Parathyroid adenoma (tissue), 2 donors: ENCODE results near the gene HLF.

ENCODE experiments used
- H2AFZ ChIP-seq: fragments of 300-600 bp; sonication (generic); one replicate; pipeline ENCODE4 v1.7.0; 2017; ENCODE audit warnings: antibody characterized with exemption, mild to moderate bottlenecking
- H3K27ac ChIP-seq: fragments of 300-600 bp; sonication (generic); one replicate; pipeline ENCODE4 v1.7.0; 2017
- H3K27me3 ChIP-seq: fragments of 300-600 bp; sonication (generic); one replicate; pipeline ENCODE4 v1.7.0; 2017; ENCODE audit warnings: low read length; ENCODE audit not compliant: control insufficient read depth, insufficient read depth
- H3K36me3 ChIP-seq: fragments of 300-600 bp; sonication (generic); one replicate; pipeline ENCODE4 v1.7.0; 2017; ENCODE audit warnings: low read length; ENCODE audit not compliant: control insufficient read depth, insufficient read depth
- H3K4me1 ChIP-seq: fragments of 300-600 bp; sonication (generic); one replicate; pipeline ENCODE4 v1.7.0; 2017; ENCODE audit warnings: control low read depth
- H3K4me2 ChIP-seq: fragments of 300-600 bp; sonication (generic); one replicate; pipeline ENCODE4 v1.7.0; 2017; ENCODE audit warnings: low read length
- H3K4me3 ChIP-seq: fragments of 300-600 bp; sonication (generic); one replicate; pipeline ENCODE4 v1.7.0; 2017; ENCODE audit warnings: low read depth, low read length
- H3K79me2 ChIP-seq: fragments of 300-600 bp; sonication (generic); one replicate; pipeline ENCODE4 v1.7.0; 2017; ENCODE audit warnings: control low read depth
- H3K9ac ChIP-seq: fragments of 300-600 bp; sonication (generic); one replicate; pipeline ENCODE4 v1.7.0; 2017; ENCODE audit warnings: mild to moderate bottlenecking
- H3K9me3 ChIP-seq: fragments of 300-600 bp; sonication (generic); one replicate; pipeline ENCODE4 v1.7.0; 2017; ENCODE audit warnings: low read length; ENCODE audit not compliant: control insufficient read depth
- TF ChIP-seq, protein P1 (sequence below): fragments of 300-600 bp; sonication (generic); IDR thresholded peaks from one replicate; pipeline ENCODE4 v1.7.0; 2017; ENCODE audit warnings: antibody characterized with exemption, mild to moderate bottlenecking
- donor health status: primary hyperparathyroidism.

Gene HLF

DNA sequence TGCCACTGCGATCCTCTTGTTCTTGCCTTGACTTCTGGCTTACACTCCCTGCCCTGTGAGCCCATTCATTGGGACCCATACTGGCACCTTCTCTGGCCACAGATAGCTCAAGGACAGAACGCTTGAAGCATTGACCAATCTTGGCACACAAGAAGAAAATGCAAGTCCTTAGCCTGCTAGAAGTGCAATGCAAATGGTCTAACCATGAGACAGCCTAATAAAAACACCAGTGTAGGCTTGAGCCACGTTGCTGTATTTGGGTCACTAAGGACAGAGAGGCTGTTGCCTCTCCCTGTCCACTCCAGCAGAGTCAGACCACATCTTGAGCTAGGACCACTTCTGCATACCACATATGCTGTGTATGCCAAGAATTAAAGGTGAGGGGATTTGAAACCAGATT lies 41.2 kb upstream of the HLF start:
- TF ChIP-seq, protein P1, sequence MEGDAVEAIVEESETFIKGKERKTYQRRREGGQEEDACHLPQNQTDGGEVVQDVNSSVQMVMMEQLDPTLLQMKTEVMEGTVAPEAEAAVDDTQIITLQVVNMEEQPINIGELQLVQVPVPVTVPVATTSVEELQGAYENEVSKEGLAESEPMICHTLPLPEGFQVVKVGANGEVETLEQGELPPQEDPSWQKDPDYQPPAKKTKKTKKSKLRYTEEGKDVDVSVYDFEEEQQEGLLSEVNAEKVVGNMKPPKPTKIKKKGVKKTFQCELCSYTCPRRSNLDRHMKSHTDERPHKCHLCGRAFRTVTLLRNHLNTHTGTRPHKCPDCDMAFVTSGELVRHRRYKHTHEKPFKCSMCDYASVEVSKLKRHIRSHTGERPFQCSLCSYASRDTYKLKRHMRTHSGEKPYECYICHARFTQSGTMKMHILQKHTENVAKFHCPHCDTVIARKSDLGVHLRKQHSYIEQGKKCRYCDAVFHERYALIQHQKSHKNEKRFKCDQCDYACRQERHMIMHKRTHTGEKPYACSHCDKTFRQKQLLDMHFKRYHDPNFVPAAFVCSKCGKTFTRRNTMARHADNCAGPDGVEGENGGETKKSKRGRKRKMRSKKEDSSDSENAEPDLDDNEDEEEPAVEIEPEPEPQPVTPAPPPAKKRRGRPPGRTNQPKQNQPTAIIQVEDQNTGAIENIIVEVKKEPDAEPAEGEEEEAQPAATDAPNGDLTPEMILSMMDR, result no peak
- no peak overlapping the region for H2AFZ ChIP-seq
- H3K9me3 ChIP-seq, result no peaks in the 10 kb centered on the region
- H3K4me1 ChIP-seq, result no peaks in the 10 kb centered on the region
- no peaks in the 10 kb centered on the region for H3K36me3 ChIP-seq
- no peak overlapping the region for H3K4me3 ChIP-seq
- no peak overlapping the region for H3K27ac ChIP-seq
- H3K4me2 ChIP-seq, result no peak overlapping the region
- no peaks in the 10 kb centered on the region for H3K79me2 ChIP-seq
- H3K9ac ChIP-seq, result no peak overlapping the region
- H3K27me3 ChIP-seq, result no peaks in the 10 kb centered on the region

DNA sequence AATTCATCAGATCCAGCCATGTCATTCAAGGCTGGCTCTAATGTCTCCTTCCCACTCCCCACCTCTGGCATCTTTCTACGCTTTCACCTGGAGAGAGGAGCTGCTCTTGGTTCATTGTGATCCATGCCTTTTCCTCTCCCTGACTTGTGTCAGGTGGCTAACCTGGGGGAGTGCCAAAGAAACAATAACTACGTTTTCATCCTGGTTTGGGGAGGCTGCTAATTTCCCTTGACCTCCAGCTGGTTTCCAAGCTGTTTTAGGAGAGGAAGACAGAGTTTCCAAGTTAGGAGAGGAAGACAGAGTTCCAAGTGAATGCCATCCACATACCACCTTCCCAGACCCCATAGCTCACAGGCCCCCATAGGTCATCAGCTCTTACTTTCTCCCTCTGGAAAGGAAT lies 40.0 kb upstream of the HLF start:
- Histone ChIP-seq H3K9ac (no peak overlapping the region), H3K4me2 (no peak overlapping the region), H3K4me3 (no peak overlapping the region), H3K27me3 (no peaks in the 10 kb centered on the region), H3K27ac (no peak overlapping the region), H3K36me3 (no peaks in the 10 kb centered on the region), H3K4me1 (no peaks in the 10 kb centered on the region), H3K9me3 (no peaks in the 10 kb centered on the region), H3K79me2 (no peaks in the 10 kb centered on the region), H2AFZ (no peak overlapping the region)
- TF ChIP-seq, protein P1, result no peak

DNA sequence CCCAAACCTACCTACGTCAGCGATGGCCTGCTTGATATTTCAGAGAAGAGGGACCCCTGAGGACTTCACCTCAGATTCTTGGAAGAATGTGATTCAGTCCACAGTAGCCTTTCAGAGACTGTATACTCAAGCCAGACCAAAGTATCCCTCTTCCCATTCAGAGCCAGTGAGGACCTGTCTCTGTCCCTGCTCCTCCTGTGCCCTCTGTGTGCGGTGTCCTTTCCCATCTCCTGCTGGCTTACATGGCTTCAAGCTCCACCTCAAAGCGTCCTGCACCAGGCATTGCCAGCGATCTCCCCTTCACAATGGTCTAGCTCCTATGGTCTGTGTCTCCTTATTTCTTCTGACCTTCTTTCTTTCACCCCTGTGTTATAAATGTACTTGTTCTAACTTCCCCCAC lies 39.5 kb upstream of the HLF start:
- H2AFZ ChIP-seq, result no peak overlapping the region
- no peak overlapping the region for H3K4me3 ChIP-seq
- H3K4me2 ChIP-seq, result no peak overlapping the region
- no peaks in the 10 kb centered on the region for H3K79me2 ChIP-seq
- H3K9me3 ChIP-seq, result no peaks in the 10 kb centered on the region
- H3K27ac ChIP-seq, result no peak overlapping the region
- no peaks in the 10 kb centered on the region for H3K4me1 ChIP-seq
- no peak overlapping the region for H3K9ac ChIP-seq
- no peaks in the 10 kb centered on the region for H3K36me3 ChIP-seq
- no peaks in the 10 kb centered on the region for H3K27me3 ChIP-seq
- TF ChIP-seq, protein P1, result no peak

DNA sequence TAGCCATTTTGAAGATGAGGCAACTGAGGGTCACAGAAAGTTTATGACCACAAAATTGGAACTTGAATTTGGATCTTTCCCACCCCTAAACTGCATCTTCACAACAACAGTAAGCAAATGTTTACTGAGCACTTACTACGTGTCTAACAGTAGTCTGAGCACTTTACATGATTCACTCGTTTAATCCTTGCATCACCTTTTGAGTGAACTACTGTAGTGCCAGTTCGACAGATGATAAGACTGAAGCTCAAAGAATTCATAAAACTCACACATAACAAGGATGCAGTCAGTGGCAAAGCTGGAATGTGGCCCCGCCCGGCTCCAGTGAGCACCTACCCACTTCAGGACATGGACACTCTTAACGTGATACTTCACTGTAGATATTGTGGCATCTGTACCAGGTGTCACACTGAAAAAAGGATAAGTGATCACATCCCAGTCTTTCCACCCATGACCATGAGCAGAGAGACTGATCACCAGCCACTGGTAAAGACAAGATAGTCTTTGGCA lies 36.0 kb upstream of the HLF start:
- Histone ChIP-seq H3K79me2 (no peaks in the 10 kb centered on the region), H3K27me3 (no peaks in the 10 kb centered on the region), H3K36me3 (no peaks in the 10 kb centered on the region), H3K4me2 (no peak overlapping the region), H3K9ac (no peak overlapping the region), H2AFZ (no peak overlapping the region), H3K4me1 (no peaks in the 10 kb centered on the region), H3K27ac (no peak overlapping the region), H3K4me3 (no peak overlapping the region), H3K9me3 (no peaks in the 10 kb centered on the region)
- TF ChIP-seq, protein P1, result no peak

DNA sequence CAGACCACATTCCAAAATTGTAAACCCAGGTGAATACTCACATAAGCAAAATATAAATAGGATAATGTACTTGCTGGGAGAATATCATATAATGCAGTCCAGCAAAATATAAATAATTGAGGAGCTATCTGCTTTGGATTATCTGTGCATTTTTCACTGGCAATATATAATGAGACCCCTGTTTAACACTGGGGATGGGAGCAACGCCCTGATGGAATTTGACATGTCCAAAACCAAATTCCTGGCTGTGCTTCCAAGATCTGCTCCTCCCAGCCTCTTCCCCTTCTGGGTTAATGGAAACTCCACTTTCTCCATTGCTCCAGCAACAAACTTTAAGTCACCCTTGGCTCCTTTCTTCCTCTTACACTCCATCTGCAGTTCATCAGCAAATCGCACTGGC lies 35.5 kb upstream of the HLF start:
- H3K27ac ChIP-seq, result no peak overlapping the region
- H3K27me3 ChIP-seq, result no peaks in the 10 kb centered on the region
- no peaks in the 10 kb centered on the region for H3K79me2 ChIP-seq
- H3K4me1 ChIP-seq, result no peaks in the 10 kb centered on the region
- no peak overlapping the region for H3K4me3 ChIP-seq
- TF ChIP-seq, protein P1, result no peak
- H2AFZ ChIP-seq, result no peak overlapping the region
- no peak overlapping the region for H3K9ac ChIP-seq
- no peaks in the 10 kb centered on the region for H3K36me3 ChIP-seq
- H3K4me2 ChIP-seq, result no peak overlapping the region
- H3K9me3 ChIP-seq, result no peaks in the 10 kb centered on the region
